SH-SY5Y (cell line): ENCODE measurements around the gene OBSCN.

Experiments
- GATA2 ChIP-seq: IDR thresholded peaks from 2 replicates; pipeline ENCODE4 v1.6.1; 2011; ENCODE audit warnings: mild to moderate bottlenecking, low read depth, low read length
- GATA3 ChIP-seq: IDR thresholded peaks from 2 replicates; pipeline ENCODE4 v1.6.1; 2011; ENCODE audit warnings: low read depth, mild to moderate bottlenecking, low read length, moderate library complexity

GRCh38 chr1:228270032-228270431, 62.2 kb downstream of the OBSCN start:
- TF ChIP-seq GATA3, result no peak
- no peak for TF ChIP-seq GATA2
